ENCODE data around the gene NTM.

DNA sequence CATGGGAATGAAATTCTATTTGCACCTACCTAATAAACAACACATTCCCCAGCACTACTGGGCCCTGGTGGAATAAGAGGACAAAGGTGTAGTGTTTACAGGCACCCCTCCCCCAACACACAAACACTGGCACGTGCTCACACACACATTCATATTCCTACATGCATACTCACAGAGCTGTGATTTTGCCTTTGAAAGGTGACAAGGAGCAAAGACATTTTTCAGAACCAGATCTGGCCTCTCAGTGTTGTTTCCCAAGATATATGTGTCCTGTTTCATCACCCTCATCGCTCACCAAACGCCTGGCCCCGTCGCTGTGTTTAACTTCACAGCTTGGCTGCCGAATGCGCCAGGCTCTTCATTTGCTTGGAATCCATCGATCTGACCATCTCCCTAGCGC is 292.6 kb downstream of the NTM start:
- TF ChIP-seq, protein P1, sequence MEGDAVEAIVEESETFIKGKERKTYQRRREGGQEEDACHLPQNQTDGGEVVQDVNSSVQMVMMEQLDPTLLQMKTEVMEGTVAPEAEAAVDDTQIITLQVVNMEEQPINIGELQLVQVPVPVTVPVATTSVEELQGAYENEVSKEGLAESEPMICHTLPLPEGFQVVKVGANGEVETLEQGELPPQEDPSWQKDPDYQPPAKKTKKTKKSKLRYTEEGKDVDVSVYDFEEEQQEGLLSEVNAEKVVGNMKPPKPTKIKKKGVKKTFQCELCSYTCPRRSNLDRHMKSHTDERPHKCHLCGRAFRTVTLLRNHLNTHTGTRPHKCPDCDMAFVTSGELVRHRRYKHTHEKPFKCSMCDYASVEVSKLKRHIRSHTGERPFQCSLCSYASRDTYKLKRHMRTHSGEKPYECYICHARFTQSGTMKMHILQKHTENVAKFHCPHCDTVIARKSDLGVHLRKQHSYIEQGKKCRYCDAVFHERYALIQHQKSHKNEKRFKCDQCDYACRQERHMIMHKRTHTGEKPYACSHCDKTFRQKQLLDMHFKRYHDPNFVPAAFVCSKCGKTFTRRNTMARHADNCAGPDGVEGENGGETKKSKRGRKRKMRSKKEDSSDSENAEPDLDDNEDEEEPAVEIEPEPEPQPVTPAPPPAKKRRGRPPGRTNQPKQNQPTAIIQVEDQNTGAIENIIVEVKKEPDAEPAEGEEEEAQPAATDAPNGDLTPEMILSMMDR (IDR thresholded peaks at IDR 0.05) = no peak
- no peak for TF ChIP-seq POLR2A (IDR thresholded peaks at IDR 0.05)
